HG03469 (cell line): ENCODE results near the gene COL10A1.

ENCODE experiments used
- ATAC-seq: cut with Tn5 transposase; IDR thresholded peaks from one replicate; pipeline ENCODE4 v1.9.1; 2021; ENCODE audit warnings: mild to moderate bottlenecking, moderate library complexity, moderate number of reproducible peaks; ENCODE audit not compliant: unreplicated experiment

The COL10A1 gene

GRCh38 chr6:116126032-116126431 is at the start of gene COL10A1:
TSS of gene COL10A1 (minus strand) at chr6:116126132. CDS start at chr6:116125492, 640 bp downstream.
- no peak for ATAC-seq

DNA sequence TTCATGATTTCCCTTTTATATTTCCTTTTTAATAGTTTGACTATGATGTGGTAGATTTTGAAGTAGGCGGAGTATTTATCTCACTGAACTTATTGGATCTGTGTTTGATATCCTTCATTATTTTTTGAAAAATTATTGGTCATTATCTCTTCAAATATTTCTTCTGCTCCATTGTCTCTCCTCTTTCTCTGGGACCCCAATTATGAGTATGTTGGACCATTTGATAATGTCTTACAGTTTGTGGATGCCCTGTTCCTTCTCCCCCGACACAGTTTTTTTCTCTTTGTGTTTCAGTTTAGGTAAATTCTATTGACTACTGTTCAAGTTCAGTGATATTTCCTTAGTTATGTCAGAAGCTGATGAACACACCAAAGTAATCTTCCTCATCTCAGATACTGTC is 49.4 kb upstream of the COL10A1 start:
- no peak for ATAC-seq

GRCh38 chr6:116173928-116174327 is 48.0 kb upstream of the COL10A1 start:
- no peak for ATAC-seq

DNA sequence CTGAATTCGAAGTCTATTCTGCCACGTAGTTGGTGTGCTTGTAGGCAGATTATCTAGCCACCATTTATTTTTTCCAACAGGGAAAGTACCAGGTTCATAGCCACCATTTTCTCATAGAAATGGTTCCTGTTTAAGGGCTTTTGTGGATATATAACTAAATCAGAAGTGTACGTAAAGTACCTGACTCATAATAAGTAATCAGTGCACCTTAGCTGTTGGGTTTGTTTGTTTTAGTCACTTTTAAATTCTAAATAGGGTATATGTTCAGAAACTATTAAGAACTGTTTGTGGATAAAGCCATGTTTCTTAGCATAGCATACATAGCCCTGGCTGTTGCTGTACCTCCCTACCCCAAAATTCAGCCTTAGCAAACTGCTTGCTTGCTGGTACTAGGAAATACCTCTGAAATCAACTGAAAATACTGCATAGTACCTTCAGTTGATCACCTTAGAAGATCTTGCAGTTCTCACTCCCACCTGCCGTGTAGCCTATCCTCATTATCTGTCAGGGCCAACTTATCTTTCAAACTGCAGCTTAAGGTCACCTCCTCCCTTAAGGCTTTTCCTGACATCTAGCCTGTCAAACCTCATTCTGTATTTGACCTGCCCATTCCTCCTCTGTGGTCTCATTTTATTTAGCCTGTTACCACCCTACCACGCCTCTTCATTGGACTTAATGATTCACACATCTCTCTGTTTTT is 44.6 kb upstream of the COL10A1 start:
- no peak for ATAC-seq

DNA sequence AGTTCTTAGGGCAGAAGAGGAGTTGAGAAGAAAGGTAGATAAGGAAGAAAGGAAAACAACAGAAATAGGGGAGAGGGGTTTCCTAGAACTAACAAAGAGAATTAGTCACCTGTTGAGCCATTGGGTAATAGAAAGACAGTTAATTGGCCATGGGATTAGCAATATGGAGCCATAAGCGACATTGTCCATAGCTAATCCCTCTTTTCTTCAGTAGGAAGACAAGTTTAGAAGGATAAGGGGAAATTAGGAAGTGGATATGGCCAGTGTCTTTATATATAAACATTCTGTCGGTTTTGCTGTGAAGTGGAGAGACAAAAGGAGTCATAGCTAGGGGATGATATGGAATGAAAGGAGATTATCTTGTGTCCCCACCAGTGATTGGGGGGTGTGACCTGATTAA is 43.9 kb upstream of the COL10A1 start:
- no peak for ATAC-seq

- ATAC-seq = no peak
Observed at GRCh38 chr6:116168148-116168547, 42.2 kb upstream of the COL10A1 start.

DNA sequence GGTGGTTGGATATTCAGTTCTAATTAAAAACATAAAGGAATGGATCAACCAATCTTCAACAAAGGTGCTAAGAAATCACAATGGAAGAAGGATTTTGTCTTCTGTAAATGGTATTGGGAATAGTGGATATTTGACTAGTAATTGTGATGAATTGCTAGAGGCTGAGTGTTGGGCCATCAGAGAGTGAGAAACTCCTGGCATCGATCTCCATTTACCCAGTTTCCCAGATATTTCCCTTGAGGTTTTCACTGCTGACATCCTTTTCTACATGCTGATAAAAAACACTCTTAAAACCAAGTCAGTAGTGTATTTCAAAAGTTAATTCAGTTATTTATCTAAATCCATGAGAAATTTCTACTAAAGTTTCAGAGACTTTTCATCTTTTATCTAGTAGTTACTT is 40.4 kb upstream of the COL10A1 start:
- ATAC-seq = no peak

DNA sequence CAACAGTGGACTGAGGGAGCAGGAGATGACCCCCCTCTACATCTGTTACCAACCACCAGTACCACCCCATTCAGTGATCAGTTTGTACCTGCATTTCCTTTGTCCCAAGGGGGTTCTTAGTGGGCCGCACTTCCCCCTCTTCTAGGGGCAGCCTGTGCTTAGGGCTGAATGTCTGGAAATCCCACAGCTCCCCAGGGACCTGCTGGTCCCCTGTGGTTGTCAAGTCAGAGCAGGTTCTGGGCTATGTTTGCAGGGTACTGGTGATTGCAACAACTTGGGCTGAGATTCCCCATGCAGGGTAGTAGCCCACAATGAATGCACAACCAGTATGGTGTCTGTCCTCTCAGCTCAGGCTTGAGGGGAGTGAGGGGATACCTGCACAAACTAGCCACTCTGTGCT is 39.7 kb upstream of the COL10A1 start:
- ATAC-seq = peak; percentile 78

- ATAC-seq = no peak
Observed at GRCh38 chr6:116159782-116160524, 34.0 kb upstream of the COL10A1 start.

- ATAC-seq = no peak
Observed at GRCh38 chr6:116158641-116159040, 32.7 kb upstream of the COL10A1 start.

GRCh38 chr6:116157391-116157790 is 31.5 kb upstream of the COL10A1 start:
- no peak for ATAC-seq

DNA sequence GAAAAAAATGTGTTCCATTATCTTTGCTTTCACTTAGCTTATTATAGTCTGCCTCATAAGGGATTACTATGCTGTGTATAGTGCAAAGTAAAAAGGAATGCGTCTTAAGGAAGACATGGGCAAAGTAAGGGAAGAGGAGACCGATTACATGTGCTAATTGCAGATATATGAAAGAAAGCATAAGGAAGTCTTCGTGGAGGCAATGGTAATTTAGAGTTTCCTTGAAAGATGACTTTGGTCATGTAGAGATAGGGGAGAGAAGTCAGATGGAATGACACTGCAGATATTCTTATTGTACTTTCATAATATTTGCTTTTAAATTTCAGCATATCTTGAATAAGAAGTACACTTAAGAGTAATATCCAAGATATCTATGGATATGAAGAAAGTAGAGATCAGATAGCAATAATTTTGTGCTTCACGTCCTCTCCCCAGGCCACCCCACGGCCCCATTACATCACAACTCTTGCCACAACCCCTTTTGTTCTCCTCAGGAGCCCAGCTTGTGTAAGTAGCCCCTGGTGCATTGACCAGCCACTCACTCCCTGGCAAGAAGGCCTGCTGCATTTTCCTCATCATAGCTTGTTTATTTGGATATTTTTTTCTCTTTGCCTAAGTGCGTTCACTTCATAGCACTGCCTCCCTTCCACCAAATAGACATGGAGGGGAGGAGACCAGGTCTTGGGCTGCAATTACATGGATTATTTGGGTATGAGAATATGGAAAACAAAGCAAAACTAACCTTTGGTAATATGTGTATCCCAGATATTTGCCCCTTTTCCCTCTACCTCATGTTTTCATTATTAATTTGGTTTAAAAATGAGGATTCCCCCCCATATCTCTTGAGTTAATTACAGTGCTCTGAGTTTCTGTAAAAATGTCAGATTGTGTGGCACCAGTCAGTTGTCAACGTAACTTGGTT is 30.7 kb upstream of the COL10A1 start:
- ATAC-seq = no peak

- no peak for ATAC-seq
Observed at GRCh38 chr6:116154887-116155286, 29.0 kb upstream of the COL10A1 start.

DNA sequence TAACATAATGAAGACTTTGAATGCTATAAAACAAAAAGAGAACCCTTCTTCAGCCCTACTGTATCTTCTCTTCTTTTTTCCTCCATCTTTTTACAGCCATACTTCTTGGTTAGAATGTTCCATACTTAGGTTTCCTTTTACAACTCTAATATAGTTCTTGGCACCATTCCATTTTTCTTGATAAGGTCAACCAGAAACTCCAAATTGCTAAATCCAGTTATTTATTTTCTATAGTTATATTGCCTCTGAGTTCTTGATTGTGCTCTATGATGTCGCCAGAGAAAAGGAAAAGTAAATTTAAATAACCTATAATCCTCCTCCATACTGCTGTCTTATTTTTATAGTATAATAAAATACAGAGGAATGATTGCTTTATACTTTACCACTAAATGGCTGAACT is 26.7 kb upstream of the COL10A1 start:
- no peak for ATAC-seq

GRCh38 chr6:116145803-116146675 is 20.1 kb upstream of the COL10A1 start:
- no peak for ATAC-seq

DNA sequence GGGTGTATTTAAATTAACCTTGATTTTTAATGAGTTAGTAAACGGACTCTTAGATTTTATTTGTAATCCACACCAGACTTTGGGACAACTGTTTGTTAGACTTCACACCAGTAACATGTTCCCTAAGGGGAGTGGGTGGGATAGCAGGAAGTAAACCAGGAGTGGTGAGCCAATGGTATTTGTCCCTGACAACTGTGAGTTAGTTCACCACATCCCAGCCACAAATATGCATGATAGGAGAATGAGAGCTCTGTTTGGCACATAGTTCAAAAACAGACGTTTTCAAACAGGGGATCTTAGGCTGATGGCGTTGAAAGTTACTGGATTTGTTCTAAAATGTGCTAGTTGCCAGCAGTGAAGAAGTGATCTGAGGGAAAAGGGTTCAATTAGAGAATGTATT is 18.7 kb upstream of the COL10A1 start:
- ATAC-seq = no peak

DNA sequence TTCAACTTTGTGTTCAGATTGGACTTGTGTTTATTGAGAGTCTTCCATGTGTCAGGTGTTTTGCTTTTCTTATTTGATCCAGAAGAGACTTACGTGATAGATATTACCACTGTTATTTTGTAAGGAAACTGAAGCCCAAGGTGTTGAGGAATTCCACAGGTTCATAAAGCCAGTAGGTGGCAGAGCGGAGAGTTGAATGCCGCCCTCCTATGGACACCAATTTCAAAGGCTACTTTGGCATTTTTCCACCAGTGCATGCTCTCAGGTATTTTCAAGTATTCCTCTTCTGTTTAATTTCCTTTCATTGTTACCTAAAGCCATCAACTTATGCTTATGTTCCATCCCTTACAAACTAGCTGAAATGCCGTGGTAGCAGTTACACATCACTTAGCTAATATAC is 14.0 kb upstream of the COL10A1 start:
- no peak for ATAC-seq

GRCh38 chr6:116136933-116137340 is 11.0 kb upstream of the COL10A1 start:
- ATAC-seq = no peak

GRCh38 chr6:116136373-116136772 is 10.4 kb upstream of the COL10A1 start:
- no peak for ATAC-seq

GRCh38 chr6:116133453-116133852 is 7.5 kb upstream of the COL10A1 start:
- ATAC-seq = no peak
